HG03342 (cell line): ENCODE results near the gene PPAN.

Source experiments
- ATAC-seq: cut with Tn5 transposase; IDR thresholded peaks from one replicate; pipeline ENCODE4 v1.9.1; 2021; ENCODE audit warnings: mild to moderate bottlenecking, moderate library complexity; ENCODE audit not compliant: unreplicated experiment

Gene PPAN

GRCh38 chr19:10092648-10093294 lies 13.4 kb upstream of the PPAN start:
- ATAC-seq, result no peak

- no peak for ATAC-seq
Observed at GRCh38 chr19:10093295-10094186, 12.6 kb upstream of the PPAN start.

GRCh38 chr19:10095622-10095947 lies 10.6 kb upstream of the PPAN start:
- ATAC-seq, result no peak

GRCh38 chr19:10095948-10096614 lies 10.1 kb upstream of the PPAN start:
- peak; percentile 76 for ATAC-seq

- no peak for ATAC-seq
Observed at GRCh38 chr19:10096615-10096963, 9.6 kb upstream of the PPAN start.

GRCh38 chr19:10100163-10100785 lies 5.9 kb upstream of the PPAN start:
- no peak for ATAC-seq

GRCh38 chr19:10102787-10103236 lies 3.4 kb upstream of the PPAN start:
- no peak for ATAC-seq

GRCh38 chr19:10104130-10104513 lies 2.0 kb upstream of the PPAN start:
- no peak for ATAC-seq

- no peak for ATAC-seq
Observed at GRCh38 chr19:10104665-10105508, 1.3 kb upstream of the PPAN start.

GRCh38 chr19:10105509-10106099 lies 558 bp upstream of the PPAN start:
- ATAC-seq, result peak; percentile 19

- ATAC-seq, result no peak
Observed at GRCh38 chr19:10107254-10107653, 1.1 kb downstream of the PPAN start.

- ATAC-seq, result no peak
Observed at GRCh38 chr19:10107817-10108367, 1.7 kb downstream of the PPAN start.

GRCh38 chr19:10109528-10109927 lies 3.4 kb downstream of the PPAN start:
- no peak for ATAC-seq

GRCh38 chr19:10110076-10110971 lies 4.2 kb downstream of the PPAN start:
- no peak for ATAC-seq

- no peak for ATAC-seq
Observed at GRCh38 chr19:10110972-10111317, 4.8 kb downstream of the PPAN start.

GRCh38 chr19:10111405-10111811 lies 5.2 kb downstream of the PPAN start, which contains the start of gene P2RY11:
TSS of gene P2RY11 (plus strand) at chr19:10111693. CDS start at chr19:10111722, 29 bp downstream.
- no peak for ATAC-seq

GRCh38 chr19:10112037-10112761 lies 6.0 kb downstream of the PPAN start:
- ATAC-seq, result no peak

GRCh38 chr19:10112895-10113591 lies 6.9 kb downstream of the PPAN start:
- ATAC-seq, result no peak
